IPS-18a (cell line): Measurements from ENCODE around the gene EIF4E1B.
"Not testable (repeated sequence)": the region's sequence is repeated elsewhere in the genome, so short reads cannot be mapped to it uniquely, and the experiment has no call there.

Experiments used
- H3K27ac ChIP-seq: one replicate; pipeline ENCODE4 v1.5.1; 2013; ENCODE audit warnings: low read length
- H3K27me3 ChIP-seq: one replicate; pipeline ENCODE4 v1.6.1; 2013; ENCODE audit warnings: mild to moderate bottlenecking, low read length; ENCODE audit not compliant: control insufficient read depth, insufficient read depth
- H3K36me3 ChIP-seq: one replicate; pipeline ENCODE4 v1.6.1; 2013; ENCODE audit warnings: low read depth, low read length; ENCODE audit not compliant: control insufficient read depth
- H3K4me1 ChIP-seq: one replicate; pipeline ENCODE4 v1.6.1; 2013; ENCODE audit warnings: low read depth, low read length; ENCODE audit not compliant: control insufficient read depth
- H3K4me3 ChIP-seq: one replicate; pipeline ENCODE4 v1.5.1; 2013; ENCODE audit warnings: low read length
- H3K9ac ChIP-seq: one replicate; pipeline ENCODE4 v1.6.1; 2013; ENCODE audit warnings: mild to moderate bottlenecking, low read length, moderate library complexity
- H3K9me3 ChIP-seq: one replicate; pipeline ENCODE4 v1.6.1; 2013; ENCODE audit warnings: low read depth, low read length; ENCODE audit not compliant: control insufficient read depth

Gene EIF4E1B

DNA sequence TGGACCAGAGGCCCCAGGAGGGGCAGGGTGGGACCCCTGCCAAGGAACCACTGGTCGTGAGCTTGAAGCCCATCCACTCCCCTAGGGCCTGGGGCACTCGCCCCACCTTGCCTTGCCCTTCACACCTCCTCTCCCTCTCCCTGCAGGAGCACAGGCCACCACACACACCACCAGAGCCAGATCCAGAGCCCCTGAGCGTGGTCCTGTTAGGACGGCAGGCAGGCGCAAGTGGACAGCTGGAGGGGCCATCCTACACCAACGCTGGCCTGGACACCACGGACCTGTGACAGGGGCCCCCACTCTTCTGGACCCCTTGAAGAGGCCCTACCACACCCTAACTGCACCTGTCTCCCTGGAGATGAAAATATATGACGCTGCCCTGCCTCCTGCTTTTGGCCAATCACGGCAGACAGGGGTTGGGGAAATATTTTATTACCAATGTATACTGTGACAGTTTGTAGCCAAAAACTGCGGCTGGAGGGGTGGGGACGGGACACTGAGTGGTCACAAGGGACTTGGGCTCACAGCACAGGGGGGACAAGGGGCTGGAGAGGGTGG lies 35.0 kb upstream of the EIF4E1B start:
- no peaks in the 10 kb centered on the region for H3K9me3 ChIP-seq
- H3K36me3 ChIP-seq, result no peaks in the 10 kb centered on the region

DNA sequence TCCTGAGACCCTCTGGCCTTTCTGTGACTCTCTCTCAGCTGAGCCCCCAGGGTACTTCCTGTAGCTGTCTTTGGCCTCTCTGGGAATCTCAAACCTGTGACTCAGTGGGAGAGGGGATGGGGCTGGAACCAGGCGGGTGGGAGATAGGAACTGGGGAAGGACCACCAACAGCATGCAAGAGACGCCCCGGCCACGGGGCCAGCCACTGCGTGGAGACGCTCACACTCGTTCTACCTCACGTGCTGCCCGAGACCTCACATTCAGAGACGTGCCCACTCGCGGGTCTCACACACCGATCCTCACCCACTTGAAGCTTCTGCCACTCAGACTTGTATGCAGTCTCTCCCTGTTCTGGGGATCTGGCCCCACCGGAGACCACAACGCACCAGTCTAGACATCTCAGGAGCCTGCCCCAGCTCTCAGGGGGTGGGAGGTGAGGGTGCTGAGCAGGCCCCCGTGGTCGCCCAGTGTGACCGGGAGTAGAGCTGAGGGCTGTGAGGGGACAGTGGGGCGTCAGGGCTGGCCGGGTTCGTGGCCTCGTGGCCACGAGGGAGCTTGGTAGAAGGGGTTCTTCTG lies 34.3 kb upstream of the EIF4E1B start:
- H3K9me3 ChIP-seq, result no peaks in the 10 kb centered on the region
- no peak overlapping the region for H3K27ac ChIP-seq
- H3K4me1 ChIP-seq, result no peaks in the 10 kb centered on the region
- H3K36me3 ChIP-seq, result no peaks in the 10 kb centered on the region
- H3K4me3 ChIP-seq, result no peak overlapping the region
- H3K27me3 ChIP-seq, result no peaks in the 10 kb centered on the region
- H3K9ac ChIP-seq, result no peak overlapping the region

More for the DNA sequence above, 35.0 kb upstream of the EIF4E1B start:
- Histone ChIP-seq H3K4me3 (no peak overlapping the region), H3K4me1 (no peaks in the 10 kb centered on the region), H3K27me3 (no peaks in the 10 kb centered on the region), H3K9ac (no peak overlapping the region), H3K27ac (no peak overlapping the region)

DNA sequence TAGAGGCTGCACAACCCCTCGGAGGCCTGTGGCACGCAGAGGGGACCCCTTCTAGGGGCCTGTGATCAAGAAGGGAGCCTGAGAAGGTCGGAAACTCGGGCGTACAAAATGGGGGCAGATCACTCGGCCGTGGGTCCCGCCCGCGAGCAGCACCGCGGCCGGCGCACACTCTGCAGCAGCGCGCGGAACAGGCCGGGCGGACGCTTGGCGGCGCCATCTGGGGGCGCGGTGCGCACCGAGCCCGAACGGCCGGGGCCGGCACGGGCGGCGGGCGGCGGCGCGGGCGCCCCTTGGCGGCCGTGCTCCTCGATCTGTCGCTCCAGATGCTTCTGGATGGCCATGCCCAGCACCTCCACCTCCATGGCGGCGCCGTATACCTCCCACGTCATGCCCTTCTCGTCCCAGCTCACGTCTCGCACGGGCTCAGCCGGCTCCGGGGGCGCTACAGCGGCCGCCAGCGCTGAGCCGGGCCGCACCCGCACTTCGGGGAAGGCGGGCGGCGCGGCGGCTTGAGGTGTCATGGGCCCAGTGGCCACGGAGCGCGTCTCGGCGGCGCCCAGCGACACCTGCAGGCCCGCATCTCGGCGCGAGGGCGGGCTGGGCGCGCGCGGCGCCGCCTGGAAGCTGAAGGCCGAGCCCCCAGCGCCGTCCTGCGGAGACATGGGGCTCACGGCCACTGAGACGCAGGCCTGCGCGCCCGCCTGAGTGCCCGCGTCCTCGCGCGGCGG lies 33.6 kb upstream of the EIF4E1B start:
- Histone ChIP-seq H3K4me1 (no peaks in the 10 kb centered on the region), H3K27ac (no peak overlapping the region), H3K4me3 (no peak overlapping the region), H3K9ac (no peak overlapping the region), H3K9me3 (no peaks in the 10 kb centered on the region), H3K27me3 (no peaks in the 10 kb centered on the region), H3K36me3 (no peaks in the 10 kb centered on the region)

DNA sequence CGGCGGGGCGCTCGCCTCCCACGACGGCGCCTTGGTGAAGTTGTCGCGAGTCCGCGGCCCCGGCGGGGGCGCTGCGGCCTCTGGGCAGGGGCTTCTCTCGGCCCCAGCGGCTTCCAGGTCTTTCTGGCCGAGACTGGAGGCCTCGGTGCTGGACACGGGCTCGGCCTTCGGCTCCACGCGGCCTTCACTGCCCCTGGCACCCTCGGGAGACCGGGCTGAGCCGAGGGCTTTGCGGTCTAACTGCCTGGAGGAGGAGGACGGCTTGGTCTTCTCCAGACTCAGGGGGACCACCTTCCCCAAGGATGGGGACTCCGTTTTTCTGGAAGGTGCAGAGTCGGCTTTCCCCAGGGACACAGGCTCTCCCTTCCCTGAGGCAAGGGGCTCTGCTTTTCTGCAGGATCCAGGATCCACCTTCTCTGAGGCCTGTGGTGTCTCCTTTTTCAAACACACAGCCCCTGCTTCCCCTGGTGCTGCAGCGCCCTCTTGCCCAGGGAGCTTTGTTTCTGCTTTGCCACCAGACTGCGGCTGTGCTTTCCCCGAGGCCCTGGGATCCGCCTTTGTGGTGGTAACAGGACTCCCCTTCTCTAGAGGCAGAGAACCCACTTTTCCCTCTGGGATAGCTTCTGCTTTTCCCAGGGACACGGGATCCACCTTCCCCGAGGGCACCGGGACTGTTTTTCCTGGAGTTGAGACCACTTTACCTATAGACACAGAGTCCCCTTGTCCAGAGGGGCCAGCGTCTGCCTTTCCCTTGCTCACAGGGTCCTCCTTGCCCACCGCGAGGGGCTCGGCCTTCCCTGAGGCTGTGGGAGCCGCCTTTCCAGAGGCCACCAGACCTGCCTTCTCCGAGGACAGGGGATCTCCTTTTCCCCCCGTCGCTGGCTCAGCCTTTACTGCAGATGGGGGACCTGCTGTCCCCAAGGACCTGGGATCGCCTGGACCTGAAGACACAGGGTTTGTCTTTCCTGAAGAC lies 32.8 kb upstream of the EIF4E1B start:
- H3K4me3 ChIP-seq, result no peak overlapping the region
- H3K27ac ChIP-seq, result no peak overlapping the region
- no peak overlapping the region for H3K9ac ChIP-seq
- H3K9me3 ChIP-seq, result no peaks in the 10 kb centered on the region
- no peaks in the 10 kb centered on the region for H3K27me3 ChIP-seq
- H3K36me3 ChIP-seq, result no peaks in the 10 kb centered on the region
- no peaks in the 10 kb centered on the region for H3K4me1 ChIP-seq

DNA sequence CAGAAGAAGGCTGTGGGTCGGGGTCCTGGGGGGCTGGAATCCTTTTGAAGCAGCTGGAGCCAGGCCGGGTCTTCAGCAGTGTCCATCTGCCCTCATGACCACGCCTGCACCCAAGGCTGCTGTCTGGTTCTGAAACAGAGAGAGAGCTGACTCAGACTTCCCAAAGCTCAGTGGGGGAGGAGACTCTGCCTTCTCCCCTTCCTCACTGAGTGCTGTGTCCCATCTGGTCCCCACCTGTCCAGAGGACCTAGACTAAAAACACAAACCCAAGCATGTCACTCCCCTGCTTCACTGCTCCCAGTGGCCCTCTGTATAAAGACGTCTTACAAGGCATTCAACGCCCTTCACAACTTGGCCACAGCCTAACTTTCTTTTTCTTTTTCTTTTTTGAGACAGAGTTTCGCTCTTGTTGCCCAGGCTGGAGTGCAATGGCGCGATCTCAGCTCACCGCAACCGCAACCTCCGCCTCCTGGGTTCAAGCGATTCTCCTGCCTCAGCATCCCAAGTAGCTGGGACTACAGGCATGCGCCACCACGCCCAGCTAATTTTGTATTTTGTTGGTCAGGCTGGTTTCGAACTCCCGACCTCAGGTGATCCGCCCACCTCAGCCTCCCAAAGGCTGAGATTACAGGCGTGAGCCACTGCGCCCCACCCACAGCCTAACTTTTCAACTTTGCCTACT lies 30.6 kb upstream of the EIF4E1B start:
- H3K27me3 ChIP-seq, H3K4me1 ChIP-seq, H3K4me3 ChIP-seq, H3K9me3 ChIP-seq, H3K27ac ChIP-seq, H3K9ac ChIP-seq, H3K36me3 ChIP-seq: not testable (repeated sequence)

DNA sequence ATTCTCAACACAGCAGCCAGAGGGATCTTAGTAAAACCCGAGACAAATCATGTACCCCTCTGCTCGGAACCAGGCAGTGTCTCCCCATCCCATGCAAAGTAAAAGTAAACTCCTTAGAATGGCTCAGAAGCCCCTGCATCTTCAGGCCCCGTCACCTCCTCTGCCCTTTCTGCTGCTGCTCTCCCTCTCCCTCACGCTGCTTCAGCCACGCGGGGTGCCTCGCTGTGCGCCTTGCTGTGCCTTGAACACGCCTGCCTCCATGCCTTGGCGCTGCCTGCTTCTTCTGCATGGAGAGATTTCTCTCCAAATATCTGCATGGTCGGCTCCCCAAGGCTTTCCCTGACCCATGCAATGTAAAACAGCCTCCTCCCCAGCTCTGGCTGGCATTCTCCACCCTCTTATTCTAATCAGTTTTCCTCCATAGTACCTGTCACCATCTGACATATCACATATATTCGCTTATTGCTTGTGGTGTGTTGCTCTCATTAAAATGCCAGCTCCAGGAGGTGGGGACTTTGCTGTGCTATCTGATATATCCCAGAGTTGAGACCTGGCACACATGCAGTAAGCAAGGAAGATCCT lies 28.5 kb upstream of the EIF4E1B start:
- Histone ChIP-seq H3K4me3 (no peak overlapping the region), H3K27ac (no peak overlapping the region), H3K27me3 (no peaks in the 10 kb centered on the region), H3K36me3 (no peaks in the 10 kb centered on the region), H3K9me3 (no peaks in the 10 kb centered on the region), H3K9ac (no peak overlapping the region), H3K4me1 (no peaks in the 10 kb centered on the region)

DNA sequence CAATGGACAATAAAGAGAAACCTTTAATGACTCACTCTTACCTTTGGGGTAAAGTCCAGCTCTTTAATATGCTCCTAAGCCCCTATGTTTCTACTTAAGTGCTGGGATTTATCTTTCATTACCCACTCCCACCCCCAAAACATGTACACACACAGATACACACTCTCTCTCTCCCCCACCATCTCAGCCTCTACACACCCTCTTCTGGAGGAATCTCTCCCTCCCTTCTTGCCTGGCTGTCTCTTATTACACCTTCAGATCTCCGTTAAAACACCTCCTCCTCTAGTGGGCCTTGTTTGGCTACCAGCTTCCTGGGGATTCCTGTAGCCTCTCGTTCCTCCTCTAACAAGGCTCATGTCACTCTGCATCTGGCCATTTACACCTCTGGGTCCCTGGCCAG lies 27.4 kb upstream of the EIF4E1B start:
- H3K27ac ChIP-seq, result no peak overlapping the region
- no peaks in the 10 kb centered on the region for H3K36me3 ChIP-seq
- no peak overlapping the region for H3K9ac ChIP-seq
- H3K4me3 ChIP-seq, result no peak overlapping the region
- H3K4me1 ChIP-seq, result no peaks in the 10 kb centered on the region
- H3K27me3 ChIP-seq, result no peaks in the 10 kb centered on the region
- H3K9me3 ChIP-seq, result no peaks in the 10 kb centered on the region

DNA sequence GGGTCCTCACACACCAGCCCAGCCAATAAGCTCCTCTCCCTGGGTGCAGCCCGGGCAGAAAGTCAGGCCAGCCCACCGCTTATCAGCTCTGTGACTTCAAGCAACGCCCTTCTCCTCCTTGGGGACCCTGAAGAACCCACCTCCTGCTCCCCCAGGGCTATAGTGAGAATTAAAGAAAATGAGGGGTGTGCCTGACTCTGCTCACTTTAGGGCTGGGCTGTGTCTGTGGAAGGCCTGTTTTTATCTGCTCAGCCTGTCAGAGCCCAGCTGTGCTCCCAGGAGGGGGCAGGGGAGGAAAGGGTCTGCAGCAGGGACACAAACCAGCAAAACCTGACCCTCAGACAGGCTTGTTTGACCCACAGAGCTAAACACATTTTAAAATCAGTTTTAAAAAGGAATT lies 24.4 kb upstream of the EIF4E1B start:
- peaks cover 13% of the 10 kb centered on the region for H3K27me3 ChIP-seq
- no peaks in the 10 kb centered on the region for H3K36me3 ChIP-seq
- no peak overlapping the region for H3K27ac ChIP-seq
- no peak overlapping the region for H3K9ac ChIP-seq
- no peaks in the 10 kb centered on the region for H3K4me1 ChIP-seq
- no peaks in the 10 kb centered on the region for H3K9me3 ChIP-seq
- H3K4me3 ChIP-seq, result no peak overlapping the region

DNA sequence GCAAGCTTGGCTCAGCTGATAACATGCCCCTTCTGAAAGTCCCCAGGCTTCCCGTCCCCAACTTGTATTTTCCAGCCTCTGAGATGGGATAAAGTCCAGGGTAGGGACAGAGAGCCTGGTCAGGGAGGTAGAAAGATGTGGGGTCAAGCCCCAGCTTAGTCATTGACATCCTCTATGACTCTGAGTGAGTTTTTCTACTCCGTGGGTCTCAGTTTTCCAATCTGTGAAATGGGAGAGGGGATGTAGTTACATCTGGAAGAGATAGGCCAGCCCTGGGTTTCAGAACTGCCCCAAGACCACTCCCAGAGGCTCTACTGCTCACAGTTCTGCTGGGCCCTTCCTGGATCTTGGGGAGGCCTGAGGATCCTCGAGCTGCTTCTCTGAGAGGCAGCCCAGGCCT lies 23.6 kb upstream of the EIF4E1B start:
- H3K4me3 ChIP-seq, result no peak overlapping the region
- H3K4me1 ChIP-seq, result no peaks in the 10 kb centered on the region
- H3K9me3 ChIP-seq, result no peaks in the 10 kb centered on the region
- H3K9ac ChIP-seq, result no peak overlapping the region
- peaks cover 20% of the 10 kb centered on the region for H3K27me3 ChIP-seq
- no peaks in the 10 kb centered on the region for H3K36me3 ChIP-seq
- H3K27ac ChIP-seq, result no peak overlapping the region

DNA sequence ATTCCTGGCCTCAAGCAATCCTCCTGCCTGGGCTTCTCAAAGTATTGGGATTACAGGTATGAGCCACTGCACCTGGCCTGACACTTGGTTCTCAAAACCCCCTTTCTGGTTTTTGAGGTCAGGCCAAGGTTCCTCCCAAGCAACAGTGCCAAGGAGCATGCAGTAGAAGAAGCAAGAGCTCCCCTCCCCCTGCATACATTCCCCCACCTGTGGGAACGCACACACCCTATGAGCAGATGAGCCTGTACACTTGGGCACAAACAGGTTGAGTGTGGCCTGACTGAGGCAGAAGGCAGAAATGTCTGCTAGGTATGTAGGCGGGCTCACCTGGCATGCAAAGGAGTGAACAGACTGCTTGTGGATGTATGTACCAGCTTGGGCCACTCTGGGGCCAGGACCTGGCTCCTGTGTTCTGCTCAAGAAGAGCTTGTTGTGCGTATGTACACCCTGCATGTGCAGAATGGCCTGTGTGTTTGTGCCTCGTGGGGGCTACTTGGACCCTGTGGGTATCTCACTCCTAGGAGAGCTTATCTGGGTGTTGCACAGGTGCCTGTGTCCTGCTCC lies 22.3 kb upstream of the EIF4E1B start:
- Histone ChIP-seq H3K4me1 (no peaks in the 10 kb centered on the region), H3K27ac (no peak overlapping the region), H3K36me3 (no peaks in the 10 kb centered on the region), H3K9ac (no peak overlapping the region), H3K9me3 (no peaks in the 10 kb centered on the region), H3K27me3 (peaks cover 27% of the 10 kb centered on the region), H3K4me3 (no peak overlapping the region)
